GM12872 (cell line): ENCODE measurements around the gene METTL5.

Experiments used
- CTCF ChIP-seq: IDR thresholded peaks from 3 replicates; pipeline ENCODE4 v1.5.1; 2011; ENCODE audit warnings: low read depth, mild to moderate bottlenecking, low read length, moderate library complexity; ENCODE audit not compliant: insufficient read depth

METTL5 gene

GRCh38 chr2:169776252-169776761 lies 48.4 kb downstream of the METTL5 start:
- no peak for TF ChIP-seq CTCF

GRCh38 chr2:169775765-169776164 lies 48.9 kb downstream of the METTL5 start:
- no peak for TF ChIP-seq CTCF

- no peak for TF ChIP-seq CTCF
These were observed 49.4 kb downstream of the METTL5 start for GRCh38 chr2:169775354-169775753.

GRCh38 chr2:169772651-169773050 lies 52.1 kb downstream of the METTL5 start:
- no peak for TF ChIP-seq CTCF

- no peak for TF ChIP-seq CTCF
These were observed 53.1 kb downstream of the METTL5 start for GRCh38 chr2:169771612-169772011.

GRCh38 chr2:169771021-169771420 lies 53.7 kb downstream of the METTL5 start:
- TF ChIP-seq CTCF = no peak

- TF ChIP-seq CTCF = no peak
These were observed 56.3 kb downstream of the METTL5 start for GRCh38 chr2:169768262-169768995.
